ENCODE measurements around the gene DACT1.
"Not testable (repeated sequence)": the region's sequence is repeated elsewhere in the genome, so short reads cannot be mapped to it uniquely, and the experiment has no call there.

Gene DACT1

GRCh38 chr14:58637391-58638230 lies at the start of gene DACT1:
Gene DACT1, plus strand, starts transcription at chr14:58637962. Its CDS starts 241 bp downstream, at chr14:58638203.
- DNase-seq (ENCODE audit: low read depth), result peak; percentile 85

- DNase-seq (ENCODE audit: low read depth), result not testable (repeated sequence)
Measured at GRCh38 chr14:58588321-58588720, 49.4 kb upstream of the DACT1 start.

GRCh38 chr14:58593977-58594376 lies 43.8 kb upstream of the DACT1 start:
- no peak for DNase-seq (ENCODE audit: low read depth)

- no peak for DNase-seq (ENCODE audit: low read depth)
Measured at GRCh38 chr14:58597041-58597440, 40.7 kb upstream of the DACT1 start.

- no peak for DNase-seq (ENCODE audit: low read depth)
Measured at GRCh38 chr14:58598028-58598803, 39.5 kb upstream of the DACT1 start.

- no peak for DNase-seq (ENCODE audit: low read depth)
Measured at GRCh38 chr14:58598804-58599525, 38.8 kb upstream of the DACT1 start.

- DNase-seq (ENCODE audit: low read depth), result no peak
Measured at GRCh38 chr14:58599707-58600106, 38.1 kb upstream of the DACT1 start.

- DNase-seq (ENCODE audit: low read depth), result no peak
Measured at GRCh38 chr14:58605465-58605864, 32.3 kb upstream of the DACT1 start.

- peak; percentile 73 for DNase-seq (ENCODE audit: low read depth)
Measured at GRCh38 chr14:58607131-58607951, 30.4 kb upstream of the DACT1 start.

GRCh38 chr14:58607952-58608317 lies 29.8 kb upstream of the DACT1 start:
- peak; percentile 89 for DNase-seq (ENCODE audit: low read depth)

- DNase-seq (ENCODE audit: low read depth), result no peak
Measured at GRCh38 chr14:58617619-58618018, 20.1 kb upstream of the DACT1 start.

- DNase-seq (ENCODE audit: low read depth), result no peak
Measured at GRCh38 chr14:58620011-58620410, 17.8 kb upstream of the DACT1 start.

GRCh38 chr14:58625438-58625837 lies 12.3 kb upstream of the DACT1 start:
- no peak for DNase-seq (ENCODE audit: low read depth)

GRCh38 chr14:58626431-58626831 lies 11.3 kb upstream of the DACT1 start:
- peak; percentile 86 for DNase-seq (ENCODE audit: low read depth)

GRCh38 chr14:58628406-58628805 lies 9.4 kb upstream of the DACT1 start:
- DNase-seq (ENCODE audit: low read depth), result no peak

- no peak for DNase-seq (ENCODE audit: low read depth)
Measured at GRCh38 chr14:58629281-58629680, 8.5 kb upstream of the DACT1 start.

GRCh38 chr14:58631732-58632131 lies 6.0 kb upstream of the DACT1 start:
- no peak for DNase-seq (ENCODE audit: low read depth)

- peak; percentile 59 for DNase-seq (ENCODE audit: low read depth)
Measured at GRCh38 chr14:58633831-58634230, 3.9 kb upstream of the DACT1 start.

- DNase-seq (ENCODE audit: low read depth), result no peak
Measured at GRCh38 chr14:58634406-58635090, 3.2 kb upstream of the DACT1 start.

- DNase-seq (ENCODE audit: low read depth), result no peak
Measured at GRCh38 chr14:58635091-58635830, 2.5 kb upstream of the DACT1 start.

Data from EH (cell line).